ENCODE results near the gene EFS. TPM values are rescaled to one million over a fixed set of nuclear protein-coding genes. Genes with fewer than 3 reads are reported as not detected.
"Not testable (repeated sequence)": the region's sequence is repeated elsewhere in the genome, so short reads cannot be mapped to it uniquely, and the experiment has no call there.

EFS gene
- total RNA-seq, 1 donor from 2014 or later, result 0.50 TPM

- no peak for DNase-seq (ENCODE audit: low read depth)
Observed at GRCh38 chr14:23326491-23327332, 38.3 kb downstream of the EFS start.

GRCh38 chr14:23325746-23326145 is 39.2 kb downstream of the EFS start:
- DNase-seq (ENCODE audit: low read depth), result not testable (repeated sequence)

GRCh38 chr14:23324993-23325392 is 40.0 kb downstream of the EFS start:
- DNase-seq (ENCODE audit: low read depth), result no peak

GRCh38 chr14:23324455-23324846 is 40.5 kb downstream of the EFS start:
- no peak for DNase-seq (ENCODE audit: low read depth)

- DNase-seq (ENCODE audit: low read depth), result no peak
Observed at GRCh38 chr14:23323838-23324454, 41.0 kb downstream of the EFS start.

GRCh38 chr14:23322568-23323517 is 42.1 kb downstream of the EFS start:
- DNase-seq (ENCODE audit: low read depth), result no peak

GRCh38 chr14:23321572-23322547 is 43.1 kb downstream of the EFS start:
- DNase-seq (ENCODE audit: low read depth), result peak; percentile 41

- DNase-seq (ENCODE audit: low read depth), result peak; percentile 99
Observed at GRCh38 chr14:23320584-23321571, 44.1 kb downstream of the EFS start, which contains the start of gene PABPN1. TSS of gene PABPN1 (plus strand) at chr14:23321457. CDS start at chr14:23321470, 13 bp downstream.

GRCh38 chr14:23319746-23320583 is 45.0 kb downstream of the EFS start:
- DNase-seq (ENCODE audit: low read depth), result no peak

- no peak for DNase-seq (ENCODE audit: low read depth)
Observed at GRCh38 chr14:23316300-23316699, 48.7 kb downstream of the EFS start.

GRCh38 chr14:23310546-23310945 is 54.4 kb downstream of the EFS start:
- DNase-seq (ENCODE audit: low read depth), result no peak

- no peak for DNase-seq (ENCODE audit: low read depth)
Observed at GRCh38 chr14:23308721-23309445, 56.1 kb downstream of the EFS start.

- no peak for DNase-seq (ENCODE audit: low read depth)
Observed at GRCh38 chr14:23307687-23308644, 57.0 kb downstream of the EFS start.

- no peak for DNase-seq (ENCODE audit: low read depth)
Observed at GRCh38 chr14:23307146-23307530, 57.8 kb downstream of the EFS start.

GRCh38 chr14:23306412-23307145 is 58.4 kb downstream of the EFS start, which contains the start of gene BCL2L2:
TSS of gene BCL2L2 (plus strand) at chr14:23306833. CDS start at chr14:23307768, 935 bp downstream.
- DNase-seq (ENCODE audit: low read depth), result peak; percentile 72

Measured in renal cortical epithelial cell (primary cell).